Fibroblast of villous mesenchyme (primary cell): Measurements from ENCODE around the gene FLRT3. TPM values are rescaled to one million over a fixed set of nuclear protein-coding genes. Genes with fewer than 3 reads are reported as not detected.

Experiments
- DNase-seq: peaks from one replicate; pipeline ENCODE4 v3.0.0-alpha.2; 2010; ENCODE audit warnings: low read depth
- H3K4me3 ChIP-seq: 2 replicates; pipeline ENCODE4 v1.5.1; 2011; ENCODE audit warnings: low read depth, mild to moderate bottlenecking, low read length
- CTCF ChIP-seq: IDR thresholded peaks from 2 replicates; pipeline ENCODE4 v1.5.1; 2012; ENCODE audit warnings: low read depth, mild to moderate bottlenecking, low read length; ENCODE audit not compliant: insufficient read depth
- total RNA-seq: library from RNA; depleted of rRNA; stranded (reverse); fragments of >200 nt; gene quantifications from 2 replicates; pipeline ENCODE4 v1.2.3, GENCODE V29; 2012

FLRT3 gene
- total RNA-seq, 1 donor: 2.2 TPM

GRCh38 chr20:14304472-14304871 lies 32.9 kb downstream of the FLRT3 start:
- no peak for DNase-seq
- no peak overlapping the region for H3K4me3 ChIP-seq
- no peak for TF ChIP-seq CTCF

DNA sequence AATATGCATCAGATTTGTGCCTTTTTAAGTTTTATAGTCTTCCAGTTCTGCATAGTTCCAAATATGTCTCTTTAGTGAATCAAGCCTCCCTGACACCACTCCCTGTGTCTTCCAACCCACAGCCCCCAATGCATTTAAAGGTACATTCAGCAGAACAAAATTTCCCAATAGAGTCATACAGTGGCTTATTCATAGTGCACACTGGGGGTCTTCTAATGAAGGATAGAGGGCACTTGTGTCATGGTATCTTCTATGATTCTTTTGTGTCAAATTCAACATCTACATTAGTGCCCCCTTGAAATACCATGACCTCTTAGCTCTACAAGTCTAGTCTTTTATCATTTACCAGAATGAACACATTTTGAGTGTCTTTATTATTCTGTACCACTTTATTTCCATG lies 33.8 kb downstream of the FLRT3 start:
- H3K4me3 ChIP-seq: no peak overlapping the region
- no peak for DNase-seq
- TF ChIP-seq CTCF: no peak

- H3K4me3 ChIP-seq: no peak overlapping the region
- DNase-seq: no peak
- TF ChIP-seq CTCF: no peak
Observed at GRCh38 chr20:14303106-14303505, 34.3 kb downstream of the FLRT3 start.

DNA sequence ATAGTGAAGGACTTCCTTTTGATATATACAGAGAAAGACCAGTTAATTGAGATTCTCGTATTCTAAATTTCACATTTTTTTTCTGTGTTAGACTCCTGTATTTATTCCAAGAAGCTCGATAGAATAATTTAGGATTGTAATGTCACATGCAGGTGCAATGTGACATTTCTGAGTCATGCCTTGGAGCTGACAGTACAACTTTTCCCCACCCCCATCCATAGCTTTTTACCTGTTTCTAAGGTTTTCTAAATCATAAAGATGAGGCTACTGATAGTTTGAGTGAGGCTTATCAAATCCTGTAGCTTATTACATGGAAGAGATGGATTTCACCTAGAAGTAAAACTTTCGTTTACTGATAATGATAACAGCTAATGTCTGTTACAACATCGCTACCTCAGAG lies 37.6 kb downstream of the FLRT3 start:
- TF ChIP-seq CTCF: no peak
- no peak overlapping the region for H3K4me3 ChIP-seq
- no peak for DNase-seq

GRCh38 chr20:14295770-14296309 lies 41.6 kb downstream of the FLRT3 start:
- no peak for DNase-seq
- H3K4me3 ChIP-seq: no peak overlapping the region
- TF ChIP-seq CTCF: no peak

DNA sequence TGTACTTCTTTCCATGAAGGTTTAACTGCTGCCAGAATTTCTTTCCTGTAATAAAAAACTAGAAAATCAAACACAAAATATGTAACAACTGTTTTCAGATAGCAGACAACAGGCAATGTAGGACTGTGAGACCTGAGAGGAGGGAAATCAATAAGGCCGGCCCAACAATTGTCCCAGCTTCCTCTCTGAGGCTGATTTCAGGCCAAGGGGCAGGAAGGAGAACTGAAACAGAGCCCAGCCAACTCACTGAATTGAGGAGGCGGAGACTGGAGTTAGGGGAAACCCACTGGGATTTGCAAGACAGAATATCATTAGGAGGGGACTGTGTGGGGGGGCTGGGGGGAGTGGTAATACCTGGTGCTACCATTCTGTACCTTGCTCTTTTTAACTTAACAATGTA lies 42.2 kb downstream of the FLRT3 start:
- DNase-seq: no peak
- no peak overlapping the region for H3K4me3 ChIP-seq
- no peak for TF ChIP-seq CTCF

DNA sequence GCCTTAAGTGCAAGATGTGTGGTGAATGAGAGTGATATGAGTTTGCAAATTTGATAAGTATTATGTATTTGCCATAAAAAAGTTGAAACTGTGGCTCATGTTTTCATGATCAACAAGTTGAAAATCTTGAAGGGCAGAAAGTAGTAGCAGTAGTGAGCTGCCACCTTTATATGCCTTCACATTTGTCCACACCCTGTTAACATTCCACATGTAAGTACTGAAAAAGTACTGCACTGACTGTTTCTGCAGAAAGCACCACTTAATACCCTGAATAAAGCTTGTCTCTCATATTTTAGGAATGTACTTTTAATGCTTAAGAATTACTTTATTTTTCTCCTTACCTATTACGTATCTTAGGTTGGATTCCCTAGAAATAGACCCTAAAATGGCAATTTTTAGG lies 45.9 kb downstream of the FLRT3 start:
- TF ChIP-seq CTCF: no peak
- H3K4me3 ChIP-seq: no peak overlapping the region
- DNase-seq: no peak
